Gastrocnemius medialis (tissue), 4 donors: ENCODE data around the gene MROH2A. TPM values are rescaled to one million over a fixed set of nuclear protein-coding genes. Genes with fewer than 3 reads are reported as not detected.

Source experiments
- ATAC-seq, 2 donors: fragments of 150-250 bp; one replicate each; pipeline ENCODE4 v1.9.1; 2016
- DNase-seq, 2 donors: peaks; one replicate each; pipeline ENCODE4 v3.0.0-alpha.2; 2019
- H3K27ac ChIP-seq, 4 donors: fragments of 200-600 bp; sonication (generic); 1 replicate in 1 of 4; 2 replicates in 3 of 4; pipeline ENCODE4 v1.5.1; 2016 to 2018; ENCODE audit warnings: mild to moderate bottlenecking in 2 of 4, moderate library complexity in 1 of 4
- H3K27me3 ChIP-seq, 3 donors: fragments of 200-600 bp; sonication (generic) in 2 of 3; 1 replicate in 1 of 3; 2 replicates in 2 of 3; pipeline versions ENCODE4 v1.5.1 to v1.6.0; 2016 to 2019; ENCODE audit warnings: mild to moderate bottlenecking in 1 of 3, moderate library complexity in 1 of 3
- H3K36me3 ChIP-seq, 2 donors: fragments of 200-600 bp; sonication (generic) in 1 of 2; one replicate each; pipeline ENCODE4 v1.5.1; 2017 to 2018
- H3K4me1 ChIP-seq, 2 donors: fragments of 200-600 bp; sonication (generic) in 1 of 2; one replicate each; pipeline ENCODE4 v1.5.1; 2016 to 2017; ENCODE audit warnings: mild to moderate bottlenecking in 2 of 2
- H3K4me3 ChIP-seq, 4 donors: fragments of 200-600 bp; sonication (generic) in 3 of 4; 1 replicate in 1 of 4; 2 replicates in 3 of 4; pipeline ENCODE4 v1.5.1; 2016 to 2019; ENCODE audit warnings: mild to moderate bottlenecking in 2 of 4
- H3K9me3 ChIP-seq, 3 donors: fragments of 200-600 bp; sonication (generic) in 2 of 3; 1 replicate in 1 of 3; 2 replicates in 2 of 3; pipeline ENCODE4 v1.5.1; 2016 to 2019
- CTCF ChIP-seq, 5 experiments: fragments of 450-650 bp in 3 of 5; fragments of 200-600 bp in 2 of 5; sonication (generic) in 2 of 5; IDR thresholded peaks in 4 of 5; conservative IDR thresholded peaks in 1 of 5; 1 replicate in 4 of 5; 2 replicates in 1 of 5; pipeline ENCODE4 v1.5.1; 2016 to 2019; ENCODE audit warnings: antibody characterized with exemption in 5 of 5, mild to moderate bottlenecking in 3 of 5, moderate library complexity in 3 of 5
- POLR2A ChIP-seq, 2 donors: fragments of 450-650 bp; IDR thresholded peaks; one replicate each; pipeline ENCODE4 v1.6.1; 2017; ENCODE audit warnings: antibody characterized with exemption in 2 of 2, mild to moderate bottlenecking in 2 of 2, moderate library complexity in 2 of 2
- in situ Hi-C, 4 donors: fragments of 200-750 bp; cut with MboI; loops; one replicate each; pipeline versions ENCODE4 v1.15.0 to v1.8.0; 2017; ENCODE audit warnings: low sequenced_read_pairs in 4 of 4
- intact Hi-C: fragments of 100-400 bp; cut with DNase I; formaldehyde crosslinking; loops from one replicate; pipeline ENCODE4 v1.15.1; 2023; ENCODE audit warnings: low total_unique reads
- total RNA-seq, 4 donors: library from RNA; depleted of rRNA; stranded (reverse); fragments of >200 nt; gene quantifications; one replicate each; pipeline versions ENCODE4 v1.1.0 to v1.2.3, GENCODE V29; 2016

MROH2A gene
- total RNA-seq, 4 donors from 2014 or later = not detected

- Histone ChIP-seq H3K27me3 (no peaks in the 10 kb centered on the region), H3K4me3 (no peak within 1 kb of the TSS), H3K36me3 (no peaks in the 10 kb centered on the region), H3K4me1 (no peaks in the 10 kb centered on the region), H3K27ac (no peak within 1 kb of the TSS), H3K9me3 (no peaks in the 10 kb centered on the region)
- intact Hi-C loops = no loop called here
- DNase-seq (no peak), ATAC-seq (no peak)
- TF ChIP-seq CTCF (IDR thresholded peaks at IDR 0.05 in 4 of 5, conservative IDR thresholded peaks at IDR 0.05 in 1 of 5) (no peak), POLR2A (IDR thresholded peaks at IDR 0.05) (no peak)
- in situ Hi-C loops = no loop called here
Measured at GRCh38 chr2:233760043-233760442, 18.1 kb upstream of the MROH2A start, which contains the start of gene UGT1A1. Gene UGT1A1 (plus strand): TSS chr2:233760270. CDS start chr2:233760288, 18 bp downstream.

GRCh38 chr2:233761040-233761769 lies 16.9 kb upstream of the MROH2A start:
- no peak for DNase-seq
- Histone ChIP-seq H3K36me3 (no peaks in the 10 kb centered on the region), H3K9me3 (no peaks in the 10 kb centered on the region), H3K4me1 (no peaks in the 10 kb centered on the region), H3K27me3 (no peaks in the 10 kb centered on the region), H3K4me3 (no peak overlapping the region), H3K27ac (no peak overlapping the region)
- ATAC-seq = no peak
- in situ Hi-C loops = no loop called here
- no peak for TF ChIP-seq CTCF (IDR thresholded peaks at IDR 0.05 in 4 of 5, conservative IDR thresholded peaks at IDR 0.05 in 1 of 5)
- TF ChIP-seq POLR2A (IDR thresholded peaks at IDR 0.05) = no peak
- intact Hi-C loops = no loop called here

GRCh38 chr2:233764264-233764663 lies 13.9 kb upstream of the MROH2A start:
- intact Hi-C loops = no loop called here
- Histone ChIP-seq H3K4me3 (no peak overlapping the region), H3K27ac (no peak overlapping the region), H3K36me3 (no peaks in the 10 kb centered on the region), H3K4me1 (no peaks in the 10 kb centered on the region), H3K9me3 (no peaks in the 10 kb centered on the region), H3K27me3 (peaks cover 0 to 2% (median 0%) of the 10 kb centered on the region in 3 donors)
- in situ Hi-C loops = no loop called here
- TF ChIP-seq POLR2A (IDR thresholded peaks at IDR 0.05) (no peak), CTCF (IDR thresholded peaks at IDR 0.05 in 4 of 5, conservative IDR thresholded peaks at IDR 0.05 in 1 of 5) (no peak)
- DNase-seq = no peak
- no peak for ATAC-seq

GRCh38 chr2:233764761-233765160 lies 13.4 kb upstream of the MROH2A start:
- TF ChIP-seq POLR2A (IDR thresholded peaks at IDR 0.05) (no peak), CTCF (IDR thresholded peaks at IDR 0.05 in 4 of 5, conservative IDR thresholded peaks at IDR 0.05 in 1 of 5) (no peak)
- ATAC-seq (no peak), DNase-seq (no peak)
- in situ Hi-C loops (no loop called here), intact Hi-C loops (no loop called here)
- Histone ChIP-seq H3K4me1 (no peaks in the 10 kb centered on the region), H3K27ac (no peak overlapping the region), H3K27me3 (peaks cover 0 to 2% (median 0%) of the 10 kb centered on the region in 3 donors), H3K9me3 (no peaks in the 10 kb centered on the region), H3K4me3 (no peak overlapping the region), H3K36me3 (no peaks in the 10 kb centered on the region)
